DOHH2 (cell line): Measurements from ENCODE around the gene ACO1.

Experiments used
- EZH2phosphoT487 ChIP-seq: fragments of 200-600 bp; sonication (generic); IDR thresholded peaks from 2 replicates; pipeline ENCODE4 v1.6.1; 2017; ENCODE audit warnings: borderline replicate concordance, mild to moderate bottlenecking, antibody characterized with exemption, low read length, moderate library complexity, mixed read lengths
- TF ChIP-seq, protein P1 (sequence below): fragments of 200-600 bp; sonication (generic); IDR thresholded peaks from one replicate; pipeline ENCODE4 v1.5.1; 2014; ENCODE audit warnings: antibody characterized with exemption, mild to moderate bottlenecking, low read depth, low read length; ENCODE audit not compliant: poor library complexity, severe bottlenecking

DNA sequence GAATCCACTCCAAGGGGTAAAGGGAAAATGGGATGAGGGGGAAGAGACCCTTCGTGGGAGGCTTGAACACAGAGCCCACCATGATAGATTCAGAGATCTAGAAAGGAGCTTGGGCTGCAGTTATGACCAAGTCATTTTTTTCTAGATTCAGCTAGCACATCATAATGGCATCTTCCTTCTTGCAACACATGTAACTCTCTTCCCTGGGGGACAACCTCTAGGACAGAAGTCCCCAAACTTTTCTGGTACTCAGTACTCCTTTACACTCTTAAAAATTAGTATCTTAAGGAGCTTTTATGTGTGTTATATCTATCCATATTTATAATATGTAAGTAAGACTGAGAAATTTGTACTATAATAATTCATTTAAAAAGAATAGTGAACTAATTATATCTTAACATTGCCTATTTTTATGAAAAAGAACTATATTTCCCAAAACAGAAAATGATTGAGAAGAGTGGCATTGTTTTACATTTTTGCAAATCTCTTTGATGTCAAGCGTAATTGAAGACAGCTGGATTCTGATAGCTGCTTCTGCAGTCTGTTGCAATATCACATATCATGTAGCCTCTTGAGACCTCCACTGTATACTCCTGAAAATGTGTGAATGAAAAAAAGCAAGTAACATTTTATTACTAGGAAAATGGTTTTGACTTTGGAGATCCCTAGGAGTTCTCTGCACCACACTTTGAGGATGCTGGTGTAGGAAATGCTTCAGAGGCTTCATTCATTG, 875 bp downstream of the ACO1 start:
- TF ChIP-seq, protein P1, sequence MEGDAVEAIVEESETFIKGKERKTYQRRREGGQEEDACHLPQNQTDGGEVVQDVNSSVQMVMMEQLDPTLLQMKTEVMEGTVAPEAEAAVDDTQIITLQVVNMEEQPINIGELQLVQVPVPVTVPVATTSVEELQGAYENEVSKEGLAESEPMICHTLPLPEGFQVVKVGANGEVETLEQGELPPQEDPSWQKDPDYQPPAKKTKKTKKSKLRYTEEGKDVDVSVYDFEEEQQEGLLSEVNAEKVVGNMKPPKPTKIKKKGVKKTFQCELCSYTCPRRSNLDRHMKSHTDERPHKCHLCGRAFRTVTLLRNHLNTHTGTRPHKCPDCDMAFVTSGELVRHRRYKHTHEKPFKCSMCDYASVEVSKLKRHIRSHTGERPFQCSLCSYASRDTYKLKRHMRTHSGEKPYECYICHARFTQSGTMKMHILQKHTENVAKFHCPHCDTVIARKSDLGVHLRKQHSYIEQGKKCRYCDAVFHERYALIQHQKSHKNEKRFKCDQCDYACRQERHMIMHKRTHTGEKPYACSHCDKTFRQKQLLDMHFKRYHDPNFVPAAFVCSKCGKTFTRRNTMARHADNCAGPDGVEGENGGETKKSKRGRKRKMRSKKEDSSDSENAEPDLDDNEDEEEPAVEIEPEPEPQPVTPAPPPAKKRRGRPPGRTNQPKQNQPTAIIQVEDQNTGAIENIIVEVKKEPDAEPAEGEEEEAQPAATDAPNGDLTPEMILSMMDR = no peak
- TF ChIP-seq EZH2phosphoT487 = no peak
